Measurements from ENCODE around the gene IRF2BP1. TPM values are rescaled to one million over a fixed set of nuclear protein-coding genes. Genes with fewer than 3 reads are reported as not detected.

Gene IRF2BP1
- total RNA-seq, 4 donors from 2014 or later = 25.9 to 47.0 (median 36.1) TPM

DNA sequence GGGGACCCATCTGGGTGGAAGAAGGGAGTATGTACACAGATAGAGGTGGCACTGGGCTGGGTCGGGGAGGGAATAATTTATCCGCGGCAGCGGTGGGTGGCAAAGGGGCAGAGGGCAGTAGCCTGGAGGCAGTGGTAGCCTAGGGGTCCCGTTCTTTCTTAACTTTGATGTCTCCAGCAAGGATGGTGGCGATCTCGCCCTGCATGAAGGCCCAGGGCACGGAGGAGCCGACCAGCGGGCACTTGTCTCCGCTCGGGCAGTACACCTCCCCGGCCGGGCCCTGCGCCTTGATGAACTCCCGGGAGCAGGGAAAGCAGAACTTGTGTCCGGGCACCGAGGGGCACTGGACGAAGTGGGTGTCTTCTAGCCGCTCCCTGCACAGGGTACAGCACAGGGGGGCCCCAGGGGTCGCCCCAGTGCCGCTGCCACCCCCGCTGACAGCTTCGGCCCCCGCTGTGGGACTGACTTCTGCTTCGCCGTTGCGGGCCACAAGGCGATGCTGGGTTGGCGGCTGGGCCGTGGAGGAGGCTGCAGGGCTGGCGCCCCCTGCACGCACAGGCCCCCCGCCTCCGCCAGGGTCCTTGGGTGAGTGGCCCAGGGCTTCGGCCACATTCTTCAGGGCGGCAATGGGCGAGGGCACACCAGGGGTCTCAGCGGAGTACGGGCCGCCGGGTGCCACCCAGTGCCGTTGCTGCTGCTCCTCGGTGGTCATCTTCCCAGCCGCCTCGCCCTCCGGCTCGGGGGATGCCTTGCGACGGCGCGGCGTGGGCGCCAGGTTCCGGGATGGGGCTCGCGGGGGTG is 1.9 kb downstream of the IRF2BP1 start:
- TF ChIP-seq, protein P1, sequence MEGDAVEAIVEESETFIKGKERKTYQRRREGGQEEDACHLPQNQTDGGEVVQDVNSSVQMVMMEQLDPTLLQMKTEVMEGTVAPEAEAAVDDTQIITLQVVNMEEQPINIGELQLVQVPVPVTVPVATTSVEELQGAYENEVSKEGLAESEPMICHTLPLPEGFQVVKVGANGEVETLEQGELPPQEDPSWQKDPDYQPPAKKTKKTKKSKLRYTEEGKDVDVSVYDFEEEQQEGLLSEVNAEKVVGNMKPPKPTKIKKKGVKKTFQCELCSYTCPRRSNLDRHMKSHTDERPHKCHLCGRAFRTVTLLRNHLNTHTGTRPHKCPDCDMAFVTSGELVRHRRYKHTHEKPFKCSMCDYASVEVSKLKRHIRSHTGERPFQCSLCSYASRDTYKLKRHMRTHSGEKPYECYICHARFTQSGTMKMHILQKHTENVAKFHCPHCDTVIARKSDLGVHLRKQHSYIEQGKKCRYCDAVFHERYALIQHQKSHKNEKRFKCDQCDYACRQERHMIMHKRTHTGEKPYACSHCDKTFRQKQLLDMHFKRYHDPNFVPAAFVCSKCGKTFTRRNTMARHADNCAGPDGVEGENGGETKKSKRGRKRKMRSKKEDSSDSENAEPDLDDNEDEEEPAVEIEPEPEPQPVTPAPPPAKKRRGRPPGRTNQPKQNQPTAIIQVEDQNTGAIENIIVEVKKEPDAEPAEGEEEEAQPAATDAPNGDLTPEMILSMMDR (IDR thresholded peaks at IDR 0.05) = no peak
- TF ChIP-seq POLR2A (IDR thresholded peaks at IDR 0.05) = no peak
- DNase-seq = no peak
- Histone ChIP-seq H3K4me1 (peaks cover 31 to 34% of the 10 kb centered on the region in 2 donors), H3K9me3 (no peaks in the 10 kb centered on the region), H3K27me3 (no peaks in the 10 kb centered on the region), H3K27ac (no peak overlapping the region), H3K4me3 (replicated peaks in 1 of 3) (no peak overlapping the region), H3K36me3 (peaks cover 5 to 9% of the 10 kb centered on the region in 2 donors)
- intact Hi-C loops (cut with DNase I) = loop anchor here (5.0 kb wide), 1 partner anchor 67 kb away; the partner anchor contains the start of gene RSPH6A
- WGBS, 2 donors = 91 to 95% methylated on average over 15 to 19 of the region's 57 CpGs

DNA sequence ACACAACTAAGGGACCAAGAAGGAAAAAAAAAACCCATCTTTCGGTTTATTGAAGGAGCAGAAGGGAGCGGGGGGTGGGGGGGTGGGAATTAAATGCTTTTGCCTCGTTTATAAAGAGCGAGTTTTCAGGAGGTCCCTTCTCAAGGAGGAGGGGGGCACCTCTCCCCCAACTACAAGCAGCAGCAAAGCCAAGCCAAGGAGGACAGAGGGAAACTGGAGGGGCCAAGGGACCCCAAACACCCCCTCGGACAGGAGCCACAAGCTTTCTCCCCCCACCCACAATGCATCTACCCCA is 2.4 kb downstream of the IRF2BP1 start:
- Histone ChIP-seq H3K4me3 (replicated peaks in 1 of 3) (no peak overlapping the region), H3K27ac (no peak overlapping the region), H3K36me3 (peaks cover 5 to 9% of the 10 kb centered on the region in 2 donors), H3K9me3 (no peaks in the 10 kb centered on the region), H3K4me1 (peaks cover 31 to 34% of the 10 kb centered on the region in 2 donors), H3K27me3 (no peaks in the 10 kb centered on the region)
- no peak for DNase-seq
- TF ChIP-seq, protein P1 (IDR thresholded peaks at IDR 0.05) = no peak
- TF ChIP-seq POLR2A (IDR thresholded peaks at IDR 0.05) = no peak
- intact Hi-C loops (cut with DNase I) = loop anchor here (5.0 kb wide), 1 partner anchor 66 kb away; the partner anchor contains the start of gene RSPH6A
- WGBS, 2 donors = 27 to 36% methylated on average over 5 of the region's 5 CpGs

DNA sequence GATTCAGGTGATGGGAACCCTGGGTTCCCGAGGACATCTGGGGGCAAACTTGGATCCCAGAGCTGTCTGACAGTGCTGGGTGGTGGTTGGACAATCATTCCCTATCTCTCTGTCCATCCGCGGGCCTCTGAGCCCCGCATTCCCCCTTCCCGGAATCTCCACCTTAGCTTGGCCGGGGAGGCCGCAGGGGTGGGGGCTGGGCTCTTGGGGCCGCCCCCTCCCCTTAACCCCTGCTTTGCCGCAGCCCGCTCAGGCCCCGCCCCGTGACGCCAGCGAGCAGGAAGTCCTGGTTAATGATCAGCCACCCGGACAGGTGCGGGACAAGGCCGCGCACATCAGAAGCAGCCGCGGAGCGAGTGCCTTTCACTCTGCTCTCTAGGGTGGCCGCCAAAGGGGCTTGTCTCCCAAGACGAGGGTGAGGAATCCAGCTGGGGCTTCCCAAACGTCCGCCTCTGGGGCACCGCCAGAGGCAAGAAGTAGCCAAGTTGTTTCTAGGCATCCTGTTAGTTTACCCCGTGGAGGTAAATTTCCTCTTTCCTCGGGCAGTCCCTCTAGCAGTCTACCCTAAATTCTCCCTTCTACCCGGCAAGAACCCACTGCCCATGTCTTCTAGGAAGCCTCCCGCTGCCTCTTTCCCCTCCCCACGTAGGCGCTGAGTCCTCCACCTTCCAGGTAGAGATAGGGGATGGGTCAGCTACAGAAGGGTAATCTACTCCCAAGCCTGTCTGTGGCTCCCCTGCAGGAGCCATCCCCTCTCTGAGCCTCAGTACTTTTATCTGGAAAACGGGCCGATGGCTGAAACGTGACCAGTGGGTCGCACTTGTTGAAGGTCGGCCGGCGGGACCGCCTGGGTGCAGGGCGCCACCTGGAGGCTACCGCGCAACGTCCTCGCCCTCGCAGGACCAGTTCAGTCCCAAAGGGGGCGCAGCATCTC is 3.0 kb downstream of the IRF2BP1 start:
- peaks cover 31 to 34% of the 10 kb centered on the region in 2 donors for H3K4me1 ChIP-seq
- intact Hi-C loops (cut with DNase I) = loop anchor here (5.0 kb wide), 1 partner anchor 66 kb away; the partner anchor contains the start of gene RSPH6A

DNA sequence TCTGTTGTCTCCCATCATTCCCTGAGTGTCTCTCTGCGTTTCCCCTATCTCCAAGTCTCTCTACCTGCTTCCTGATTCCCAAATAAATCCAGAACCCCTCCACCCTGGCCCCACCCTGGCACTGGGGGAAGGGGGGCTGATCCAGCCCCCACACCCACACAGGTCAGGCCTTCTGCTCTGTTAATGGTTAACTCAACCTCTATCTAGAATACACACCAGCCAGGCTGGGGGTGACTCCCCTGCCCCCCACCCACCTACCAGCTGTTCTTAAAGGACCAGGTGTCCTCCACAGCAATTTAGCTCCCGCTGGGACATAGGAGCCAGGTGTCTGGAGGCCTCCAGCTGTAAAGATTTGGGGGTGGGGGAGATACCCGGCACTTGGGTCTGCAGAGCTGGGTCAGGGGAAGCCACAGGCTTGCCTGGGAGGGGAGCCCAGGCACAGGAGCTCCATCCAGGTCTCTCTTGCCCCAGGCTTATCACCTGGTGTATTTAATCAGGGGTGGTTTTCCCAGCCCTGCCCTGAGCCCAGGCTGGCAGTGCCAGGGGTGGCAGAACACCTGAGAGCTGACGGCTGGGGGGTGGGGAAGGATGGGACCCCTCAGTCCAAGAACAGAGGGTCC is 3.9 kb downstream of the IRF2BP1 start:
- Histone ChIP-seq H3K4me3 (replicated peaks in 1 of 3) (no peak overlapping the region), H3K36me3 (peaks cover 5 to 9% of the 10 kb centered on the region in 2 donors), H3K27me3 (no peaks in the 10 kb centered on the region), H3K4me1 (peaks cover 27 to 32% of the 10 kb centered on the region in 2 donors), H3K9me3 (no peaks in the 10 kb centered on the region), H3K27ac (no peak overlapping the region)
- 77 to 81% methylated on average over 3 of the region's 4 CpGs for WGBS, 2 donors
- intact Hi-C loops (cut with DNase I) = loop anchor here (5.0 kb wide), 1 partner anchor 65 kb away; the partner anchor contains the start of gene RSPH6A
- no peak for TF ChIP-seq POLR2A (IDR thresholded peaks at IDR 0.05)
- TF ChIP-seq, protein P1 (IDR thresholded peaks at IDR 0.05) = no peak
- no peak for DNase-seq

More for the DNA sequence above, 3.0 kb downstream of the IRF2BP1 start:
- H3K4me3 ChIP-seq (replicated peaks in 1 of 3) = no peak overlapping the region
- peaks cover 5 to 9% of the 10 kb centered on the region in 2 donors for H3K36me3 ChIP-seq
- WGBS, 2 donors = 21 to 24% methylated on average over 20 to 33 of the region's 47 CpGs
- no peaks in the 10 kb centered on the region for H3K27me3 ChIP-seq
- DNase-seq = peak; percentile 77 to 81
- H3K9me3 ChIP-seq = no peaks in the 10 kb centered on the region
- no peak overlapping the region for H3K27ac ChIP-seq
- TF ChIP-seq, protein P1 (IDR thresholded peaks at IDR 0.05) = peak; percentile 61 to 92 (median 87)
- TF ChIP-seq POLR2A (IDR thresholded peaks at IDR 0.05) = no peak

Measured in thyroid gland (tissue), 4 donors.